Transverse colon (tissue), 4 donors: Measurements from ENCODE around the gene GRM4.

Source experiments
- CTCF ChIP-seq, 5 experiments: fragments of 200-600 bp in 3 of 5; fragments of 450-650 bp in 2 of 5; sonication (generic) in 3 of 5; IDR thresholded peaks; 1 replicate in 2 of 5; 2 replicates in 3 of 5; pipeline ENCODE4 v1.5.1; 2016 to 2017; ENCODE audit warnings: antibody characterized with exemption in 5 of 5, inconsistent platforms in 3 of 5, mild to moderate bottlenecking in 2 of 5, moderate library complexity in 1 of 5
- EP300 ChIP-seq: sonication (generic); formaldehyde crosslinking; IDR thresholded peaks from one replicate; pipeline ENCODE4 v1.6.1; 2017; ENCODE audit warnings: antibody characterized with exemption, low read depth
- POLR2A ChIP-seq: fragments of 450-650 bp; IDR thresholded peaks from one replicate; pipeline ENCODE4 v1.6.1; 2016; ENCODE audit warnings: antibody characterized with exemption, mild to moderate bottlenecking, moderate library complexity
- POLR2AphosphoS5 ChIP-seq, 3 donors: sonication (generic); formaldehyde crosslinking; IDR thresholded peaks; one replicate each; pipeline ENCODE4 v1.6.1; 2016; ENCODE audit warnings: antibody characterized with exemption in 3 of 3

- no peak for TF ChIP-seq POLR2A
- no peak for TF ChIP-seq POLR2AphosphoS5 (IDR thresholded peaks at IDR 0.05)
- TF ChIP-seq CTCF (IDR thresholded peaks at IDR 0.05), result no peak
- TF ChIP-seq EP300, result no peak
Measured at GRCh38 chr6:34172961-34173775, 27.3 kb upstream of the GRM4 start.
